ENCODE measurements around the gene DQX1.

GRCh38 chr2:74548285-74548899, 22.4 kb upstream of the DQX1 start:
- TF ChIP-seq CTCF (conservative IDR thresholded peaks at IDR 0.05; ENCODE audit: low read depth in 2 of 2), result no peak
- no peak for TF ChIP-seq STAT1 (IDR thresholded peaks at IDR 0.05; ENCODE audit: unreplicated experiment)
- TF ChIP-seq EZH2 (IDR thresholded peaks at IDR 0.05; ENCODE audit: low read depth, unreplicated experiment), result peak; percentile 32
- no peak for TF ChIP-seq POLR2AphosphoS5 (IDR thresholded peaks at IDR 0.05; ENCODE audit: low read depth)
- TF ChIP-seq JUNB (IDR thresholded peaks at IDR 0.05; ENCODE audit: unreplicated experiment), result no peak
- TF ChIP-seq EZH2phosphoT487 (IDR thresholded peaks at IDR 0.05; ENCODE audit: unreplicated experiment), result no peak
- no peak for TF ChIP-seq REST (IDR thresholded peaks at IDR 0.05; ENCODE audit: unreplicated experiment)
- no peak for TF ChIP-seq CREB1 (CRISPR knock-in tag; IDR thresholded peaks at IDR 0.05; ENCODE audit: low read depth)
- no peak for TF ChIP-seq NANOG (IDR thresholded peaks at IDR 0.05; ENCODE audit: borderline replicate concordance)
- TF ChIP-seq ZNF462 (CRISPR knock-in tag; IDR thresholded peaks at IDR 0.05), result no peak

Measured in GM23338 (cell line).